DMS79 treated with DMSO at 0.1 percent for 48 hours (cell line): ENCODE results near the gene S100A3.
"Not testable (repeated sequence)": the region's sequence is repeated elsewhere in the genome, so short reads cannot be mapped to it uniquely, and the experiment has no call there.

Experiments used
- DNase-seq: peaks from one replicate; lab custom pipeline; 2025; lab: John Stamatoyannopoulos, UW

The S100A3 gene, protein sequence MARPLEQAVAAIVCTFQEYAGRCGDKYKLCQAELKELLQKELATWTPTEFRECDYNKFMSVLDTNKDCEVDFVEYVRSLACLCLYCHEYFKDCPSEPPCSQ

DNA sequence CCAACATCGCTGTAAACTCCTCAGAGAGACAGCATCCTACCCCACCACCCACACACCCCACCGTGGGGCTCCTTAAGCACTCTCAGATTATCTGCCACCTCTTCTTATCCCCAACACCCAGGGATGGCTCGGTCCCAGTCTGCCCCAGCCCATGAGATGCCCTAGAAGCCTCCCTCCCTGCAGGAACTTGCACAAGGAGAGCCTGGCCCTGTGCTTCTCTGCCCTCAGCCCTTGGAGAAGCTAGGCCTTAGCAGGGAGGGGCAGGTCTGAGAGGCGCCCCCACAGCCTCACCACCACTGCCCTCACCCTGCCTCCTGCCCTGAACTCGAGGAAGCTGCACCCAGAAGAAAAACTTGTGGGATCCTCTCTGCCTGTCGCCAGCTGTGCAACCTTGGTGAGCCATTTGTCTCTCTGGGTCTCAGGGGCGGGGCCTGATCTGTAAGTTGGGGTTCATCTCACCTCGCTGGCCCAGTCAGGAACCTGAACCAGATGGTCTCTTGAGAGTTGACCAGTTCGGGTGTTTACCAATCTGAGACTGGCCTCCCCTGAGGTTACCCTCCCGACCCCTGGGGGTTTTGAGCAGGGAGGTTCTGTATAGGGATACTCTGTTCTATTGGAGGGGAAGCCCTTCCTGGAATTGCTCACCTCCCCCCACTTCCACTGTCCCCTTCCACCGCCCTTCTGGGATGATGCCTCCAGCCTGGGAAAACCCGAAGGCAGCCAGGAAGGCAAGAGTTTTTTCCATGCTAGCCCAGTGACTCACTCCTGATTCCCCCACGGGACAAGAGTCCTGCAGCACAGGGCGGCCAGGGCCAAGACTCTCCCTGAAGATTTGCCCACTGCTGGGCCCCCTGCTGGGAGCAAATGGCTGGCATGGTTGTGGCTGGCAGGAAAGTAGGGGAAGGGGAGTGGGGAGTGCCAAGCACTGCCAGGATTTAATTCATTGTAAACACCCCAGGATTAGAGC lies at the start of gene S100A3:
TSS of gene S100A3 (minus strand) at position 537 of the 967 bp plus-strand sequence. CDS start 773 bp downstream, outside the sequence.
- no peak for DNase-seq

DNA sequence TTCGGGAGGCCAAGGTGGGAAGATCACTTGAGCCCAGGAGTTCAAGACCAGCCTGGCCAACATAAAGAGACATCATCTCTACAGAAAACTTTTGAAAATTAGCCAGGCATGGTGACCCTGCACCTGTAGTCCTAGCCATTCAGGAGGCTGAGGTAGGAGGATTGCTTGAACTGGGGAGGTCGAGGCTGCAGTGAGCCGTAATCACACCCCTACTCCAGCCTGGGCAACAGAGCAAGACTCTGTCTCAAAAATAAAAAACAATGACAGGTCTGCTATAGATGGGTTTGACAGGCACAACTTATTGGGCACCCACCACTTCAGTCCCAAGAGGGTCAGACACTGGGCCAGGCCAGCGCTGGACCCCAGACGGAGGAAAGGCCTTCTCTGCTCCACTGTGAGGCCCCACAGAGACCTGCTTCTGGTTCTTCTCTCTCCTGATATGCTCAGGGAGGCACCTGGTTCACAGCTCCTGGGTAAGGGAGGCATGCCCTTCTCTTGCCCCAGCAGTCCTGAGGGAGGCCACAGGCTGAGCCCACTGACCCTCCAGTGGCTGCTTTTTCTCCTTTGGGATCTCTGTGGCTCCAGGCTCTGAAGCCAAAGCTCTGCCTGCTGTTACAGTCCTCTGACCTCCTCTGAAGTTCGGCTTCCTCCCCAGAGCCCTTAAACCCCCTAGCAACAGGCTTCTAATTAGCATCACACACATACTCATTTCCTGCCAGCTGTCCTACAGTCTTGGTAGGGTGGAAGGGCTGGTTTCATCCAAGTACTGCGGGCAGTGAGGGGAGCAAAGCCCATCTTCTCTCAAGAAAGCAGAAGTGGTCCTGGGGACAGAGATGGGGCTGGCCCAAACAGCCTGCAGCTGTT lies 49.5 kb upstream of the S100A3 start:
- DNase-seq, result no peak

DNA sequence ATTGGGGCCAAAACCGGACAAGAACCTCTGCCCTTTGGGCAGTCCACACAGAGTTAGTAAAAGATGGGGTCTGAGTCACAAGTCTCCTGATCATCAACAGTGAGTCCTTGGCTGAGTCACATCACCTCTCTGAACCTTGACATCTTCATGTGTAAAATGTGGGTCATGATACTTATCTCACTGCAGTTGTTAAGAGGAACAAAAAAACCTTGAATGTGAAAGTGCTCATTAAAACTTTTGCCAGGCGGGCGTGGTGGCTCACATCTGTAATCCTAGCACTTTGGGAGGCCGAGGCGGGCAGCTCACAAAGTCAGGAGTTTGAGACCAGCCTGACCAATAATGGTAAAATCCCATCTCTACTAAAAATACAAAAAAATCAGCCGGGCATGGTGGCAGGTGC lies 48.1 kb upstream of the S100A3 start:
- DNase-seq, result no peak

DNA sequence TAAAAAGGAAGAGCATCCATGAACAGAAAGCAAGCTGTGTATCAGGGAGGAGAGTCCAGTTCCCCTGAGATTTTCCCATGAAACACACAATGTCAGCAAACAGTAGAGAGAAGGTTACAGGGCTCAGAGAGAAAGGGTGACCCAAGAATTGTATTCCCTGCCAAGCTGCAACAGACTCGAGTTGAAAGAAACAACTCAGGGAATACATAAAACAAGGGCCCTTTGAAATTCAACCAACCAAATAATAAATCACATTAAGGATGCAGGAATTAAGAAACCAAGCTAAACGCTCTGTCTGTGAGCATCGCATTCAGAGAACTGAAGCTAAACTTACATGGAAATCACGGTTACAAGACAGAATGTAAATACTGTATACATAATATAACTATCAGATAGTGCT lies 43.7 kb upstream of the S100A3 start:
- DNase-seq, result peak; percentile 68

DNA sequence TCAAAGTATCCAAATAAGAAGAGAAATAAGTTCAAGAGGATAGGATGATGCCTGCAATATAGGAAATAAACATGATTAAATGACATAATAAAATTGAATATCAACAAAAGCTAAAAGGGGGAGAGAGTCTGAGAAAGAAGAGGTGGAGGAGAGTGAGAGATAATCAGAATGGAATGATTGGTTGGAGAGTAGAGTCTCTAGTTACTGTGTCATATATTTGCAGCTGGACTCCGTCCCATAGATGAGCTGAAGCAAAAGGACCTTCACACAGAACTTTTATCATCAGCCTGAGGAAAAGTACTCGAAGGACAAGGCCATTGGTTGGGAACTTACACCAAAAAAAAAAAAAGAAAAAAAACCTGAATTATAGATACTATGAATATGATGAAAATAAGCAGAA lies 39.4 kb upstream of the S100A3 start:
- DNase-seq, result no peak

DNA sequence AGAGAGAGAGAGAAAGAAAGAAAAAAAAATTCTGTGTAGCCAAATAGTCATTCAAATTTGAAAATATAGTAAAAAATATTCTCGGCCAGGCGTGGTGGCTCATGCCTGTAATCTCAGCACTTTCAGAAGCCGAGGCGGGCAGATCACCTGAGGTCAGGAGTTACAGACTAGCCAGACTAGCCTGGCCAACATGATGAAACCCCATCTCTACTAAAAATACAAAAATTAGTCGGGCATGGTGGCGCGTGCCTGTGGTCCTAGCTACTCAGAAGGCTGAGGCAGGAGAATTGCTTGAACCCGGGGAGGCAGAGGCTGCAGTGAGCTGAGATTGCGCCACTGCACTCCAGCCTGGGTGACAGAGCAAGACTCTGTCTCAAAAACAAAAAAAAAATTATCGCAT lies 39.0 kb upstream of the S100A3 start:
- not testable (repeated sequence) for DNase-seq

DNA sequence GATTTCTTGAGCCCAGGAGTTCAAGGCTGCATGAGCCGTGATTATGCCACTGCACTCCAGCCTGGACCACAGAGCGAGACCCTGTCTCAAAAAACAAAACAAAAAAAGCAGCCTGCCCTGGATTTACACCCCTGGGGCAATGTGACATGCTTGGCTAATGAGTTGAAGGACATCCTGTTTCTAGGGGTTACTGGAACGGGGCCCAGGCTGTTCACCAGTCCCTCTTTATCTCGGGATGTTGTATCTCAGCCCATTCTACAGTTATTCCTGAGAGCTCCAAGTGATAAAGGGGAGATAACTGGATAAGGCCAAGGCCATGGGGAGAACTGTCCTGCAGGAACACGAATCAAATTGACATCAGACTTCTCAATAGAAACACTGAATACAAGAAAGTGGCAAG lies 38.3 kb upstream of the S100A3 start:
- DNase-seq, result no peak

DNA sequence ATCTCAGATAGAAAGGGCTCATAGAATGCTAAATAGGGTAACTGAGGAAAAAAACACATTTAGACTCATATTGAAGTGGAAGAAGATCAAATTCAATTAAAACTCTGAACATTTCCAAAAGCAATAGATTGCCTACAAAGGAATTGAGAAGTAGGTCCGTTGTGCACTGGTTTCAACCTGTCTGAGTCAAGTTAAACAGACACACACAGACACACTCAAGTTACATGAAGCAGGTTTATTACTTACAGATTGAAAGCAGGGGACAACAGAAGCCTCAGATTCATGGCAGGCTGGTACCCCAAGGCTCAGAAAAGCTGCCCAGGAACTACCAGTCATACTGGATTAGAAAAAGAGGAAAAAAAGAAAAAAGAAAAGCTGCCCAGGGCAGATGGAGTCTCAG lies 37.3 kb upstream of the S100A3 start:
- no peak for DNase-seq

DNA sequence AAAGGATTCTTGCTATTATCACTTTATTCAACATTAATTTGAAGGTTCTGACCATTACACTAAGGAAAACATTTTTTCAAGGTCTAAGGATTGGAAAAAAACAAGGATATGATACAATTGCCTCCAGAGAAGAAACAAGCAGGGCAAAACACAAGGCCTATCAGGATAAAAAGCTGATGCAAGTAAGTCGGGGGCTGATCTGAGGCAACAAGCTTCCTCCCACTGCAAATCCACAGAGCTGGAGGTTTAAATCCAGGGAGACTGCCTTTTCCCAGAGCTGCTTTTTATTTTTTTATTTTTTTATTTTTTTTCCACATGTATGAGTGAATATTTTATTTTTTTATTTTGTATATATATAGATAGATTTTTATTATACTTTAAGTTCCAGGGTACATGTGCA lies 35.9 kb upstream of the S100A3 start:
- DNase-seq, result no peak

DNA sequence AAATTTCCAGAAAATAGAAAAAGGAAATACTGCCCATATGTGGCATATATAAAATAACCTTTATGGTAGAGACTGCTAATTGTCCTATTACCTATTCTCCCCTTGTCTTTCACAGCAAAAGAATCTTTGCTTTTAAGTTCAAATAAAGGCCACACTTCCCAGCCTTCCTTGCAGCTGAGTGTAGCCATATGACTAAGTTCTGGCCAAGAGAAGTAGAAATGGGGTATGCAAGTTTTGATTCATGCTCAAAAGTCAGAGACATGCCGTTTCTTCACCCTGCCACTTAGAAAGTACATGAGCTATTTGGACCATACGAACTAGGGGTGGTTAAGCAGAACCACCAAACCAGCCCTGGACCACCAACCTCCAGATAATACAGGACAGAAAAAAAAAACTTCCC lies 34.9 kb upstream of the S100A3 start:
- no peak for DNase-seq

DNA sequence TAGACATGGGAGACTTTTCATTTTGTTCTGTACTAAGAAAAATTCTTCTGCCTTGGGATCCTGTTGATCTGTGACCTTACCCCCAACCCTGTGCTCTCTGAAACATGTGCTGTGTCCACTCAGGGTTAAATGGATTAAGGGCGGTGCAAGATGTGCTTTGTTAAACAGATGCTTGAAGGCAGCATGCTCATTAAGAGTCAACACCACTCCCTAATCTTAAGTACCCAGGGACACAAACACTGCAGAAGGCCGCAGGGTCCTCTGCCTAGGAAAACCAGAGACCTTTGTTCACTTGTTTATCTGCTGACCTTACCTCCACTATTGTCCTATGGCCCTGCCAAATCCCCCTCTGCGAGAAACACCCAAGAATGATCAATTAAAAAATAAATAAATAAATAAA lies 34.5 kb upstream of the S100A3 start:
- DNase-seq, result not testable (repeated sequence)

DNA sequence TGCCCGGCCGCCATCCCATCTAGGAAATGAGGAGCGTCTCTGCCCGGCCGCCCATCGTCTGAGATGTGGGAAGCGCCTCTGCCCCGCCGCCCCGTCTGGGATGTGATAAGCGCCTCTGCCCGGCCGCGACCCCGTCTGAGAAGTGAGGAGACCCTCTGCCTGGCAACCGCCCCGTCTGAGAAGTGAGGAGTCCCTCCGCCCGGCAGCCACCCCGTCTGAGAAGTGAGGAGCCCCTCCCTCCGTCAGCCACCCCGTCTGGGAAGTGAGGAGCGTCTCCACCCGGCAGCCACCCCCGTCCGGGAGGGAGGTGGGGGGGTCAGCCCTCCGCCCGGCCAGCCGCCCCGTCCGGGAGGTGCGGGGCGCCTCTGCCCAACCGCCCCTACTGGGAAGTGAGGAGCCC lies 33.8 kb upstream of the S100A3 start:
- not testable (repeated sequence) for DNase-seq

DNA sequence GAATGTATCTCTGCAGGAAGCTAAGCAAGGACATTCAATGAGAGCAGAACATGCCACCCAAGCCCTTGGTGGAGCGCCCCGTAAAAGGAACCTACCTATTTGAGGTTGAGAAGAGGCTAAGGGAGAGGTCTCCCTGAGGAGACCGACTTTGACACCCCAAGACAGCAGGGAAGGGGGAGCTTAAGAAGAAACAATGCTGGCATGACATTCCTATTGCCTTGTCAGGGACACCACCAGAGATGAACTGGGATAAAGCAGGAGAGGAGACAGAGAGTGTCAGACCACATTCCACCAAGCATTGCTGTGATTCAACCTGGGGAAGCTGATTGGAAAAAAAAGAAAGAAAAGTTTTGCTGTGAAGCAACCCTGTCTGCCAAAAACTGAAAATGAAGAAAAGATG lies 29.9 kb upstream of the S100A3 start:
- DNase-seq, result no peak

DNA sequence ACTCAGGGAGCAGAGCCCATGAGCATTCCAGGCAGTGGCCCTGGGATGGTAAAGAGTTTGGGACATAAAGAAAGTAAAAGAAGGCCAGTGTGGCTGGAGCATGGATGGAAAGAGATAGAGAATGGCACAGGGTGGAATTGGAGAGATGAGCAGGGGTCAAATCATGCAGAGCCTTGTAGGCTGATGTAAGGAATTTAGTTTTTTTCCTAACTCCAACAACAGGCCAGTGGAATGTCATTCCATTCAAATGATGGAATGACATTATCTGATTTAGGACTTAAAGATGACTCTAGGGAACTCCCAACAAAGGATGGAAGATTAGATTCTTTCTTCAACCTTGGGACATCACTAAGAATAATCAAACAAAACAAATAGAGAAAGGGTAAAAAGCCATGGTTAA lies 29.4 kb upstream of the S100A3 start:
- DNase-seq, result no peak

DNA sequence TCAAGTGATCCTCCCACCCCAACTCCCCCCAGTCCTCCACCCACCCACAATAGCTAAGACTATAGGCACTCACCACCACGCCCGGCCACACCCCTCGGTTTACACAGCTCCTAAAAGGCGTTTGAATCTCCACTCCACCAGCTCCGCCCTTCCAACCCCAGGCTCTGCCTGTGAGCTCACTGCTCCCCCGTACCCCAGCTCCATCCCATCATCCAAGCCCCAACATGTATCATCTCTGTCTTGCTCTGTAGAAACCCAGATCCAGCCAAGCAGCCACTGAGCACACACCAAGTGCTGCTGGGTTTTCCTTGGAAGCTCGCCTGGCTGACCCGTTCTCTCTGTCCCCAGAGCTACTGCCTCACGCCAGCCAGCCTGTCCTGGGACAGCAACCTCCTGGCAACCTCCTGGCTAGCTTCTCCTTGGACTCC lies 28.6 kb upstream of the S100A3 start:
- DNase-seq, result no peak

DNA sequence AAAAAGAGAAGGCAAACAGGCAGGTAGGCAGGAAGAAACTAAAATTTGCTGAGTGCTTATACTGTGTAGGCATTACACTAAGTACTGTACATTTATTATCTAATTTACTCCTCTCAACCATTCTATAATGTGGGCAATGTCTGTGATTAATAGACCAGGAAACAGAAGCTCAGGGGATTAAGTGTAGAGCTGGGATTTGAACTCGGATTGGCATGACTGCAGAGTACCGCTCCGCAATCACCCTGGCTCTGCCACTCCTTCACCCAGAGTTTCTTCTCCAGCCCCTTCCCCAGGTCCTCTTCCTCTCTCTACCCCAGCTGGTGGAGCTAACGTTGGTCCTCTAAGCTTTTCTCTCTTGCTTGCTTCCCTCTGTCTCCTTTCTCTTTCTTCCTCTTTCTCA lies 28.1 kb upstream of the S100A3 start:
- DNase-seq, result no peak

DNA sequence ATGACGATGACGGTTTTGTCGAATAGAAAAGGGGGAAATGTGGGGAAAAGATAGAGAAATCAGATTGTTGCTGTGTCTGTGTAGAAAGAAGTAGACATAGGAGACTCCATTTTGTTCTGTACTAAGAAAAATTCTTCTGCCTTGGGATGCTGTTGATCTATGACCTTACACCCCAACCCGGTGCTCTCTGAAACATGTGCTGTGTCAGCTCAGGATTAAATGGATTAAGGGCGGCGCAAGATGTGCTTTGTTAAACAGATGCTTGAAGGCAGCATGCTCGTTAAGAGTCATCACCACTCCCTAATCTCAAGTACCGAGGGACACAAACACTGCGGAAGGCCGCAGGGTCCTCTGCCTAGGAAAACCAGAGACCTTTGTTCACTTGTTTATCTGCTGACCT lies 26.4 kb upstream of the S100A3 start:
- DNase-seq, result not testable (repeated sequence)

DNA sequence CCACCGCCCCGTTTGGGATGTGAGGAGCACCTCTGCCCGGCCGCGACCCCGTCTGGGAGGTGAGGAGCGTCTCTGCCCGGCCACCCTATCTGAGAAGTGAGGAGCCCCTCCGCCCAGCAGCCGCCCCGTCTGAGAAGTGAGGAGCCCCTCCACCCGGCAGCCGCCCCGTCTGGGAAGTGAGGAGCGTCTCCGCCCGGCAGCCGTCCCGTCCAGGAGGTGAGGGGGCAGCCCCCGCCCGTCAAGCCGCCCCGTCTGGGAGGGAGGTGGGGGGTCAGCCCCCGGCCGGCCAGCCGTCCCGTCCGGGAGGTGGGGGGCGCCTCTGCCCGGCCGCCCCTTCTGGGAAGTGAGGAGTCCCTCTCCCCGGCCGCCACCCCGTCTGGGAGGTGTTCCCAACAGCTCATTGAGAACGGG lies 26.0 kb upstream of the S100A3 start:
- DNase-seq, result not testable (repeated sequence)

DNA sequence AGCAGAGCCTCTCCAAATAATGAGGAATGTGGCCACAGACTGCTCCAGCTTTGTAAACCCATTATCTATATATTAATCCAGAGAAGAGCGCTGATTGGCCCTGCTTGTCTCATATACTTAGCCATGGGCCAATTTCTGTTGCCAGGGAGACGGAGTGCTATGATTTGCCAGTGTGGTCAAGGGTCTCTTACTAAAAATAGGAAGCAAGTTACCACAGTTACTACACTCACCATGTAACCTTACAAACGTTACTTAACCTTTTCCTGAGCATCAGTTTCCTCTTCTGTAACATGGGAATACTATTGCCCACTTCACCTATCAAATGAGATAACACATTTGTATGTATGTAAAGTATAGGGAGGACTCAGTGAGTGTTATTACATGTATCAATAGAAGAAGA lies 24.3 kb upstream of the S100A3 start:
- no peak for DNase-seq

DNA sequence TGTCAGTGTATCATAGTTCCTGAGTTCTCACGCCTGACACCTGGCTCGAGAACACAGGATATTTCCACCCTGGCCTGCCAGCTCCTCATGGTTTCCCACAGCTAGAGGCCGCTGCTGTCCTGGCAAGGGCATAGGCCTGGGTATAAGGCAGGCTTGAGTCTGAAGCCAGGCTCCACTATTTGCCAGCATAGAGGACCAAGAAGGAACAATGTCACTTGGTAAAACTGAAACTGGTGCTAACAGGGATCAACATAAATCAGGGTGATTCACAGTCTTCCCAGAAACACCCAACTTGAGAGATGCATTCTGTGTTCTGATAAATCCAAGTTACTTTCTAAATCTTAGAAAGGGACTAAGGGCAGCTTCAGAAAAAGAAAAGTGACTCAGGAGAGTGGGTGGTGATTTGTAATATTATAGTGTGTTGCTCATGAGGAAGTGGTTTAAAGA lies 23.5 kb upstream of the S100A3 start:
- DNase-seq, result no peak

DNA sequence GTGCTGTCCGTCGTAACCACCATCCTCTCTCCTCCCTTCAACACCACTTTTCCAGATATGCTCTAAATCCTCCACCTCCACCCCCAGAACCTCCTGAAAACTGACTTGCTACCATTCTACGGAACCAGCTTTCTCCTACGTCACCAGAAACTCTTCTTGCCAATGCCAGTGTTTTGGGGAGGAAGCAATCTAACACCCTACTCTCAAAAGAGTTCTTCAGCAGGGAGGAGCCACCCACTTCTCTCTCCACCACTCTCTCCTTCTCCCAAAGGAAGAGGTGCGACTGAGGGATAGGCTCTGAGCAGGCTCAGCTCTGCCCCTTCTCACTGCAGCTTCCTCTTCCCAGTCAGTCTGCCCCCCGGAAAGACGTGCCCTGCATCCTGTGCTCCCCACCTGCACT lies 22.6 kb upstream of the S100A3 start:
- DNase-seq, result no peak

DNA sequence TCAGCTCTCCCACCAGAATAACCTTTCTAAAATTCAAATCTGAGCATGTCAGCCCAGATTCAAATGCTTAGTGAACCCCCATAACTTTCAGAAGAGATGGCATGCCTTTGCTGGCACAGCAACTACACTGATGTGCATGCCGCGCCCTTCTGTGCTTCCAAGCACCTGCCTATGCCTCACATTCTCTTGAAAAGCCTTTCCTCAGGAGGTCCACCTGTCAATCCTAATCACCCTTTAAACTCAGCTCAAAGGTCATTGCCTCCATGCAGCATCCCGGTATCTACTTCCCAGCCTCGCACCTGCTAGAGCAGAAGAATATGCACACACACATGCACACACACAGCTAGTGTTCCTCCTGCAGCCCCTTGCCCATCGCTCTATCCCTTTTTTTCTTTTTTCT lies 21.8 kb upstream of the S100A3 start:
- no peak for DNase-seq

DNA sequence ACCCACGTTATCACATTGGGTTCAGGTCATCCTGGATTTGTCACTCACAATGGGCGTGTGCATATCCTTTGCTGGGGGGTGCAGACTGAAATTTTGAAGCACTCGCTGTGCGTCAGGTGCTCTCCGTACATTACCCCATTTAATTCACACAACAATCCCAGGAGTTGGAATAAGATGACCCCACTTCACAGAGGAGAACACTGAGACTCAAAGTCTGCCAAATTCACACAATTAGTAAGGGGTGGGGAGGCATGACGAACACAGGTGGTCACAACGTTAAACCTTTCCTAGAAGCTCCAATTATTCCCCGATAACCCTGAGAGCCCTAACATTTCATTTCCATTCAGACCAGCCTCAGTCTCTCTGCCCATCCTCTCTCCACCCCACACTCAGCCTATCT lies 20.4 kb upstream of the S100A3 start:
- no peak for DNase-seq
